IgD-negative memory B cell (primary cell): Measurements from ENCODE around the gene LCN15. TPM values are rescaled to one million over a fixed set of nuclear protein-coding genes. Genes with fewer than 3 reads are reported as not detected.
"Not testable (repeated sequence)": the region's sequence is repeated elsewhere in the genome, so short reads cannot be mapped to it uniquely, and the experiment has no call there.

Source experiments
- H3K27ac Mint-ChIP-seq, 3 donors: one replicate each; pipeline ENCODE4 v1.8.0; 2020 to 2022; ENCODE audit warnings: mild to moderate bottlenecking in 3 of 3, mixed read lengths in 3 of 3, moderate library complexity in 1 of 3
- H3K27me3 Mint-ChIP-seq: one replicate; pipeline ENCODE4 v1.8.0; 2021; ENCODE audit warnings: mixed read lengths
- H3K36me3 Mint-ChIP-seq: one replicate; pipeline ENCODE4 v1.8.0; 2020; ENCODE audit warnings: mild to moderate bottlenecking, mixed read lengths
- H3K4me1 Mint-ChIP-seq, 3 donors: one replicate each; pipeline ENCODE4 v1.8.0; 2020 to 2022; ENCODE audit warnings: mixed read lengths in 3 of 3, mild to moderate bottlenecking in 1 of 3
- H3K4me3 Mint-ChIP-seq, 4 donors: one replicate each; pipeline ENCODE4 v1.8.0; 2020 to 2022; ENCODE audit warnings: mild to moderate bottlenecking in 4 of 4, mixed read lengths in 4 of 4, moderate library complexity in 3 of 4
- H3K9me3 Mint-ChIP-seq, 3 donors: one replicate each; pipeline ENCODE4 v1.8.0; 2020 to 2021; ENCODE audit warnings: mixed read lengths in 3 of 3, mild to moderate bottlenecking in 1 of 3
- polyA plus RNA-seq: library from polyadenylated mRNA; unstranded; fragments of 300-500 nt; fragmentation: Illumina TruSeq; gene quantifications from one replicate; pipeline ENCODE4 v1.2.3, GENCODE V29; 2021

LCN15 gene
- polyA plus RNA-seq, 1 donor from 2014 or later: not detected

DNA sequence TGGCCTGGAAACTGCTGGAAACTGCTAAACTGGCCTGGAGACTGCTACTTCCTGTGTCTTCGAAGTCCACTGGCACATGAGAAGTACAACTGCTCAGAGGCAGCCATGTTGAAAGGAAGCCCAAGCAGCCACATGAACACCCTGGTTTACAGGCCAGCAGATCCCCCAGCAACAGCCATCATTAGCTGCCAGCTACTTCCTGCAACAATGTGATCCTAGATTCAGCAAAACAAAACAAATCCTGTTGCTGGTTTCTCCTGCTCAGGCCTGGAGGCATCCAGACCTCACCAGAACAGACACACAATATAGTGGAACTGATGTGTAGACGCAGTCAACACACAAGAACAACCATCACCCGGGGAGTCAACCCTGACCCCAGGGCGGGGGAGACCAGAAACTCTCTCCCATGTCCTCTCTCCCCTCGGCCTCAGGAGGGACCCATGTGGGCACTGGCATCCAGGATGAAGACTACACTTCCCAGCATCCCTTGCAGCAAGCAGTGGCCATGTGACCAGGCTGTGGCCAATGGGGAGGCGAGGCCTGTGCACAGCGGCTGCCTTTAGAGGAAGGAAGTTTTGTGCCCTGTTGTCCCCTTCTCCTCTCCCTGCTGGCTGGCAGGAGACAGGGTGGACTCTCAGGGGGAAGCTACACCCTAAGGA lies 9.2 kb upstream of the LCN15 start:
- peaks cover 7% of the 10 kb centered on the region for H3K36me3 Mint-ChIP-seq
- H3K27ac Mint-ChIP-seq: peak overlapping the region in 2 of 3 donors; percentile 10 to 73
- H3K4me1 Mint-ChIP-seq: peaks cover 0 to 11% (median 7%) of the 10 kb centered on the region in 3 donors
- H3K4me3 Mint-ChIP-seq: no peak overlapping the region
- peaks cover 3% of the 10 kb centered on the region for H3K27me3 Mint-ChIP-seq
- H3K9me3 Mint-ChIP-seq: peaks cover 0 to 3% (median 2%) of the 10 kb centered on the region in 3 donors

- H3K36me3 Mint-ChIP-seq: peaks cover 5% of the 10 kb centered on the region
- H3K27me3 Mint-ChIP-seq: peaks cover 10% of the 10 kb centered on the region
Observed at GRCh38 chr9:136771907-136772415, 7.6 kb upstream of the LCN15 start.

DNA sequence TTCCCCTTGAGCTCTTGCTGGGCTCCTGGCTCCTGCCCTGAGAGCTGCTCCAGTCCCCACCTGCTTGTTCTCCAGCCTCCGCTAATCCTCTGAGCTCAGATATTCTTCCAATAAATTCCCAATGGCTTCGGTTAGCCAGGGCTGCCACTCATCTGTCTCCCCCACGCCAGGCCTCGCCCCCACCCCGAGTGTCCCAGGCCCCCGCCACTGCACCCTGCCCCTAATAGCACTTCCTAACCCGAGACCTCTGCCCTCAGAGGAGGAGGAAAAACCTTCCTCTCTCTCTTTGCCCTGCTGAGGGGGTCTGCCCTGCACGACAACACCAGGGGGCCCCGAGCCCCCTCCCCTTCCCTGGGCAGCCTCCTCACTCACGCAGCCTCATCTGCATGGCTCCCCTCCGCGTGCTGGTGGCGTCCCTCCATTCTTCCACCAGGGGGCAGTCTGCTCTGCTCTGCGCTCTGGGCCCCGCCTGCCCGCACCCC lies 5.4 kb upstream of the LCN15 start:
- Mint-ChIP-seq H3K4me3 (no peak overlapping the region), H3K4me1 (peaks cover 20 to 29% (median 28%) of the 10 kb centered on the region in 3 donors), H3K27ac (no peak overlapping the region), H3K27me3 (peaks cover 11% of the 10 kb centered on the region), H3K9me3 (peaks cover 0 to 3% (median 2%) of the 10 kb centered on the region in 3 donors), H3K36me3 (peaks cover 5% of the 10 kb centered on the region)

More at GRCh38 chr9:136771907-136772415, 7.6 kb upstream of the LCN15 start:
- H3K9me3 Mint-ChIP-seq: peaks cover 0 to 3% (median 2%) of the 10 kb centered on the region in 3 donors
- no peak overlapping the region for H3K27ac Mint-ChIP-seq
- H3K4me1 Mint-ChIP-seq: peaks cover 7 to 18% (median 15%) of the 10 kb centered on the region in 3 donors
- no peak overlapping the region for H3K4me3 Mint-ChIP-seq

GRCh38 chr9:136766410-136767120 lies 2.2 kb upstream of the LCN15 start:
- peak overlapping the region; percentile 90 to 100 (median 94) for H3K27ac Mint-ChIP-seq
- peaks cover 20 to 24% (median 23%) of the 10 kb centered on the region in 3 donors for H3K4me1 Mint-ChIP-seq
- not testable (repeated sequence) for H3K27me3 Mint-ChIP-seq, H3K9me3 Mint-ChIP-seq, H3K36me3 Mint-ChIP-seq
- peak overlapping the region; percentile 66 to 87 (median 78) for H3K4me3 Mint-ChIP-seq

GRCh38 chr9:136765745-136766409 lies 1.6 kb upstream of the LCN15 start:
- not testable (repeated sequence) for H3K36me3 Mint-ChIP-seq, H3K9me3 Mint-ChIP-seq, H3K27me3 Mint-ChIP-seq
- peaks cover 22 to 25% (median 24%) of the 10 kb centered on the region in 3 donors for H3K4me1 Mint-ChIP-seq
- H3K27ac Mint-ChIP-seq: peak overlapping the region; percentile 90 to 100 (median 93)
- H3K4me3 Mint-ChIP-seq: peak overlapping the region; percentile 73 to 87 (median 86)

DNA sequence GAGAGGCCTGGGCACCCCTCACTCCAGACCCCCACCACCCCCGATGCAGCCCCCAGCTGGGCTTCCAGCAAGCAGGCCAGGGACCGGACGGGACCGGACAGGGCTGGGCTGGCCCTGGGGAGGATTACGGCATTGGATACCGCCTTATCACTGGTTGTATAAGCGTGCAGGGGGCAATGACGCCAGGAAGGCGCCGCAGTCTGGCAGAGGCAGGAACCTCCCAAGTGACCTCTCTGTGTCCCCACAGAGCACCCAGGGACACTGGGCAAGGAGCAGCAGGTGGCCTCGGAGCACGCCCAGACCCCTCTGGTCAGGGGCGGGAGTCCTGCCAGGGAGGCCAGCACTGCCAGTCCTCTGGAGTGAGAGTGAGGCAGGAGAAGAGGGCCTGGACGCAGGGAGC lies 723 bp upstream of the LCN15 start:
- H3K4me3 Mint-ChIP-seq: no peak overlapping the region
- peaks cover 8% of the 10 kb centered on the region for H3K27me3 Mint-ChIP-seq
- peaks cover 26 to 28% (median 26%) of the 10 kb centered on the region in 3 donors for H3K4me1 Mint-ChIP-seq
- H3K9me3 Mint-ChIP-seq: no peaks in the 10 kb centered on the region
- H3K36me3 Mint-ChIP-seq: no peaks in the 10 kb centered on the region
- peak overlapping the region in 2 of 3 donors; percentile 90 to 100 for H3K27ac Mint-ChIP-seq

- Mint-ChIP-seq H3K27me3 (peaks cover 8% of the 10 kb centered on the region), H3K4me1 (peaks cover 26 to 29% (median 29%) of the 10 kb centered on the region in 3 donors), H3K27ac (peak overlapping the region in 1 of 3 donors; percentile 9), H3K4me3 (no peak overlapping the region), H3K9me3 (no peaks in the 10 kb centered on the region), H3K36me3 (no peaks in the 10 kb centered on the region)
Observed at GRCh38 chr9:136763649-136764035, 676 bp downstream of the LCN15 start.

GRCh38 chr9:136762915-136763648 lies 1.2 kb downstream of the LCN15 start:
- no peak overlapping the region for H3K27ac Mint-ChIP-seq
- H3K27me3 Mint-ChIP-seq: peaks cover 7% of the 10 kb centered on the region
- H3K4me1 Mint-ChIP-seq: peaks cover 24 to 30% (median 28%) of the 10 kb centered on the region in 3 donors
- H3K36me3 Mint-ChIP-seq: no peaks in the 10 kb centered on the region
- no peak overlapping the region for H3K4me3 Mint-ChIP-seq
- H3K9me3 Mint-ChIP-seq: no peaks in the 10 kb centered on the region

DNA sequence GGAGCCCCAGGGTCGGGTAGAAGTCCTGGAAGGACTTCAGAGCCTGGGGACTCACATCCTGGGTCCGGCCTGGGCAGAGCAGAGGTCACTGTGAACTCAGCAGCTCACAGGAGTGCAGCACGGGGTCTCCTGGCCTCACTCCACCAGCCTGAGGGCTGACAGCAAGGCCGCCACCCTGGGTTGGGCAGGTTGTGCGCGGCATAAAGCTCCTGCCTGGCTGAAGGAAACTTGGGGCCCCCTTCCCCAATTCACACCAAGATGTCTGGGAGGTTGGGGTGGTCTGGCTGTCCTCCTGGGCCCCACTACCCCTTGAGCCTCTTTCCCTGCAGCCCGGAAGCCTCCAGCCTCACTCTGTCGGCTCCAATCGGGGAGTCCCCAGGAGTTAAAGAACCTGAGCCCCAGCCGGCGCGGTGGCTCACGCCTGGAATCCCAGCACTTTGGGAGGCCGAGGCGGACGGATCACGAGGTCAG lies 2.1 kb downstream of the LCN15 start:
- Mint-ChIP-seq H3K27me3 (peaks cover 4% of the 10 kb centered on the region), H3K27ac (no peak overlapping the region), H3K9me3 (no peaks in the 10 kb centered on the region), H3K4me1 (peaks cover 21 to 25% (median 23%) of the 10 kb centered on the region in 3 donors), H3K36me3 (no peaks in the 10 kb centered on the region), H3K4me3 (no peak overlapping the region)

DNA sequence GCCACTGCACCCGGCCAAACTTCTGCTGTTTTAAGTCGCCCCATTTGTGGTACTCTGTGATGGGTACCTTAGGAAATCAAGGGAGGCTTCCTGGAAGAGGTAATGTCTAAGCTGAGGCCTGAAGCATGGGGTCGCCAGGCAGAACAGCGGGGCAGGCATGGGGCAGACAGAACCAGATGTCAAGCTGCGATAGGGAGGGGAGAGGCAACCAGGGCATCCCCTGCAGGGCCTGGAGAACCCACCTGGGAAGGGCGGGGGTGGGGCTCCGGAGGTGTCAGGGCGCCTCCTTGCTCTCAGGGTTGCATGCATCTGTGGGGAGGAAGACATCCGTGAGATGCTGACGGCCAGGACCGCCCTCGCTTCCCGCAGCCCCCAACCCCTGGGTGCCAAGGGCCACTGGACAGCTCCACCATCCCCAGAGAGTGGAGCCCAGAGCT lies 2.8 kb downstream of the LCN15 start:
- no peaks in the 10 kb centered on the region for H3K27me3 Mint-ChIP-seq
- peak overlapping the region in 2 of 3 donors; percentile 80 to 82 for H3K27ac Mint-ChIP-seq
- H3K4me1 Mint-ChIP-seq: peaks cover 15 to 19% (median 19%) of the 10 kb centered on the region in 3 donors
- H3K36me3 Mint-ChIP-seq: no peaks in the 10 kb centered on the region
- no peaks in the 10 kb centered on the region for H3K9me3 Mint-ChIP-seq
- H3K4me3 Mint-ChIP-seq: no peak overlapping the region

GRCh38 chr9:136760834-136761544 lies 3.3 kb downstream of the LCN15 start:
- not testable (repeated sequence) for H3K9me3 Mint-ChIP-seq, H3K36me3 Mint-ChIP-seq, H3K27me3 Mint-ChIP-seq
- Mint-ChIP-seq H3K4me1 (peaks cover 12 to 23% (median 15%) of the 10 kb centered on the region in 3 donors), H3K27ac (peak overlapping the region in 2 of 3 donors; percentile 80 to 82), H3K4me3 (peak overlapping the region in 3 of 4 donors; percentile 31 to 70 (median 65))

- peak overlapping the region in 1 of 4 donors; percentile 31 for H3K4me3 Mint-ChIP-seq
- peaks cover 7 to 19% (median 11%) of the 10 kb centered on the region in 3 donors for H3K4me1 Mint-ChIP-seq
- peaks cover 0 to 3% (median 0%) of the 10 kb centered on the region in 3 donors for H3K9me3 Mint-ChIP-seq
- H3K27me3 Mint-ChIP-seq: no peaks in the 10 kb centered on the region
- peaks cover 2% of the 10 kb centered on the region for H3K36me3 Mint-ChIP-seq
- H3K27ac Mint-ChIP-seq: peak overlapping the region in 1 of 3 donors; percentile 80
Observed at GRCh38 chr9:136760424-136760823, 3.9 kb downstream of the LCN15 start.

DNA sequence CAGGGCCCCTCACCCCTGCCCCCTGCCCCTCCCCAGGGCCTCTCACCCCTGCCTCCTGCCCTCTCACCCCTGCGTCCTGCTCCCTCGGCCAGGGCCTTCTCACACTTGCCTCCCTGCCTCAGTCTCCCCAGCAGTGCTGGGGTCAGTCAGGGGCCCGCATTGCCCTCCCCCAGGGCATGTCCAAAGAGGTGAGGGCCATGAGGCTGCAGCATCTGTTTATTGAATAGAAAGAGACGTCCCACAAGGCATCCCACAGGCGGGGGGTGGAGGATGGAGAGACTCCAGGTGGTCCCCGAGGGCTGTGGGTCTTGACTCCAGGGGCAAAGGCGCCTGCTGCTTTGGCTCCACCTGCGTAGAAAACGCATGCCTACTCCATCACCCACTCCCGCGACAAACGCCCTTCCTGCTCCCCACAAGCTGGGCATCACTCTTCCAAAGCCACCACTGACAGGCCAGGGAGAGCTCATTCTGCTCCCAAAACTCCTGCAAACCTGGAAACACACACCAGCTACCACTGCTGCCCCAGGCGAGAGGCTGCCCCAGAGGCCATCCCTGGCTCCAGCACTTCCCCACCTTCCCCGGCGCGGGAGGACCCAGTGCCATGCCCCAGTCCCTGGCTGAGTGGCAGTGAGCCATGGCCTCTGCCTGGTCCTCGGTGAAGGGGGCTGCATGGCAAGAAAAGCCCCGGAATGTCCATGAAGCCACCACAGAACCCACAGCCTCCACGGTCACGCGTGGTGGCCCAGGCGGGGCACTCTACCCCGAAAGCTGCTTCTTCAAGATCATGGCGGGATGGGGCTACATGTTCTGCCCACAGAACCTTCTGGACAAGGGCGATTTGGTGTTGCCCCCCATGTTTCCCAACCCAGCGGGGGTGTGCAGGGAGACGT lies 4.6 kb downstream of the LCN15 start:
- H3K36me3 Mint-ChIP-seq: peaks cover 3% of the 10 kb centered on the region
- no peak overlapping the region for H3K27ac Mint-ChIP-seq
- peak overlapping the region in 1 of 4 donors; percentile 76 for H3K4me3 Mint-ChIP-seq
- H3K9me3 Mint-ChIP-seq: peaks cover 0 to 3% (median 0%) of the 10 kb centered on the region in 3 donors
- peaks cover 6 to 19% (median 10%) of the 10 kb centered on the region in 3 donors for H3K4me1 Mint-ChIP-seq
- no peaks in the 10 kb centered on the region for H3K27me3 Mint-ChIP-seq
